A549 (cell line): ENCODE measurements around the gene PRAC2. TPM values are rescaled to one million over a fixed set of nuclear protein-coding genes. Genes with fewer than 3 reads are reported as not detected.

Source experiments
- ATAC-seq, 2 experiments: fragments of 200-7000 bp in 1 of 2; fragments of >200 bp in 1 of 2; cut with Nextera tagmentation in 1 of 2; cut with Tn5 transposase in 1 of 2; 3 replicates each; pipeline versions ENCODE4 v1.8.0 to v1.9.1; 2018 to 2020; ENCODE audit warnings: mild to moderate bottlenecking in 1 of 2, moderate library complexity in 1 of 2
- CTCF ChIA-PET: fragments of 300-600 bp; sonication (Branson Sonifier 250); formaldehyde crosslinking; extraction: SDS; loops from one replicate; lab custom pipeline; 2021; ENCODE audit warnings: antibody characterized with exemption, inconsistent platforms; lab: Yijun Ruan, JAX
- POLR2A ChIA-PET: fragments of 350-600 bp; formaldehyde crosslinking; extraction: SDS; loops from one replicate; lab custom pipeline; 2021; ENCODE audit warnings: antibody characterized with exemption, inconsistent platforms; lab: Yijun Ruan, JAX
- DNase-seq, 2 experiments: peaks; one replicate each; pipeline versions ENCODE4 v3.0.0 to v3.0.0-alpha.2; 2011 to 2016; ENCODE audit warnings: low read depth in 1 of 2, low spot score in 1 of 2
- FAIRE-seq: peaks from 2 replicates; lab custom pipeline; 2011; peaks lifted over from hg19 to GRCh38; lab: Jason Lieb, UNC
- H3K27ac ChIP-seq, 2 experiments: fragments of >200 bp; sonication (Bioruptor Twin); formaldehyde crosslinking; 3 replicates each; pipeline ENCODE4 v1.5.1; 2016 to 2017
- H3K4me1 ChIP-seq: fragments of >200 bp; sonication (Bioruptor Twin); formaldehyde crosslinking; 3 replicates; pipeline ENCODE4 v1.6.1; 2016
- H3K4me2 ChIP-seq: fragments of >200 bp; sonication (Bioruptor Twin); formaldehyde crosslinking; 3 replicates; pipeline ENCODE4 v1.6.1; 2016
- H3K4me3 ChIP-seq: fragments of >200 bp; sonication (Bioruptor Twin); formaldehyde crosslinking; 3 replicates; pipeline ENCODE4 v1.5.1; 2016
- H3K9me3 ChIP-seq: fragments of >200 bp; sonication (Bioruptor Twin); formaldehyde crosslinking; 3 replicates; pipeline ENCODE4 v1.6.1; 2016
- BCL3 ChIP-seq: fragments of >200 bp; sonication (Bioruptor Twin); formaldehyde crosslinking; IDR thresholded peaks from 3 replicates; pipeline ENCODE4 v1.6.1; 2016
- CHD4 ChIP-seq: fragments of 200-600 bp; sonication (generic); IDR thresholded peaks from 2 replicates; pipeline ENCODE4 v1.6.1; 2016; ENCODE audit warnings: antibody characterized with exemption, mild to moderate bottlenecking, borderline replicate concordance
- EHF ChIP-seq: fragments of 250-450 bp; sonication (Bioruptor Pico); IDR thresholded peaks from 2 replicates; pipeline ENCODE4 v1.5.0; 2020; ENCODE audit warnings: mild to moderate bottlenecking
- EHMT2 ChIP-seq: fragments of 200-600 bp; sonication (generic); IDR thresholded peaks from 2 replicates; pipeline ENCODE4 v1.6.1; 2016; ENCODE audit warnings: antibody characterized with exemption, low read depth, mild to moderate bottlenecking, moderate library complexity
- ELK1 ChIP-seq: fragments of 150-350 bp; IDR thresholded peaks from 2 replicates; pipeline ENCODE4 v1.6.1; 2014; ENCODE audit warnings: low read depth, mild to moderate bottlenecking, low read length
- FOSB ChIP-seq: fragments of 250-450 bp; sonication (Bioruptor Pico); IDR thresholded peaks from 2 replicates; pipeline ENCODE4 v1.5.0; 2020; ENCODE audit warnings: mild to moderate bottlenecking, moderate library complexity
- FOXS1 ChIP-seq: fragments of 250-450 bp; sonication (Bioruptor Pico); IDR thresholded peaks from 2 replicates; pipeline ENCODE4 v1.5.0; 2020; ENCODE audit warnings: mild to moderate bottlenecking, moderate library complexity
- HEYL ChIP-seq: fragments of 250-450 bp; sonication (Bioruptor Pico); IDR thresholded peaks from 2 replicates; pipeline ENCODE4 v1.8.0; 2021; ENCODE audit warnings: mild to moderate bottlenecking, moderate library complexity
- HOXA7 ChIP-seq: fragments of 250-450 bp; sonication (Bioruptor Pico); IDR thresholded peaks from 2 replicates; pipeline ENCODE4 v1.5.0; 2020; ENCODE audit warnings: mild to moderate bottlenecking, moderate library complexity
- HOXB13 ChIP-seq: fragments of 250-450 bp; sonication (Bioruptor Pico); IDR thresholded peaks from 2 replicates; pipeline ENCODE4 v1.5.0; 2020; ENCODE audit warnings: low read depth, mild to moderate bottlenecking, moderate library complexity
- JUN ChIP-seq, 2 experiments: fragments of >200 bp; sonication (Bioruptor Twin); formaldehyde crosslinking; IDR thresholded peaks; 2 replicates in 1 of 2; 3 replicates in 1 of 2; pipeline ENCODE4 v1.6.1; 2016 to 2017
- KDM1A ChIP-seq: fragments of 200-600 bp; sonication (generic); IDR thresholded peaks from 2 replicates; pipeline ENCODE4 v1.6.1; 2016; ENCODE audit warnings: low read depth, mild to moderate bottlenecking
- MAFK ChIP-seq: fragments of 450-650 bp; IDR thresholded peaks from 2 replicates; pipeline ENCODE4 v1.6.1; 2014; ENCODE audit not compliant: partially characterized antibody
- MAX ChIP-seq: IDR thresholded peaks from 2 replicates; pipeline ENCODE4 v1.6.1; 2012
- NFE2L2 ChIP-seq: fragments of 150-350 bp; conservative IDR thresholded peaks from 2 replicates; pipeline ENCODE4 v1.6.1; 2014; ENCODE audit warnings: low read length
- NPAS2 ChIP-seq: fragments of 250-450 bp; sonication (Bioruptor Pico); IDR thresholded peaks from 2 replicates; pipeline ENCODE4 v1.8.0; 2022; ENCODE audit warnings: mild to moderate bottlenecking, moderate library complexity, borderline replicate concordance
- POLR2AphosphoS2 ChIP-seq: conservative IDR thresholded peaks from 2 replicates; pipeline ENCODE4 v1.6.1; 2012; ENCODE audit warnings: low read length, improper control_type of control experiment, inconsistent platforms
- RCOR1 ChIP-seq: fragments of 150-350 bp; IDR thresholded peaks from 2 replicates; pipeline ENCODE4 v1.6.1; 2014; ENCODE audit warnings: antibody characterized with exemption, low read length, low read depth
- RFX5 ChIP-seq: fragments of 450-650 bp; IDR thresholded peaks from 2 replicates; pipeline ENCODE4 v1.7.1; 2014; ENCODE audit warnings: antibody characterized with exemption, mild to moderate bottlenecking, moderate library complexity
- RNF2 ChIP-seq: fragments of 200-600 bp; sonication (generic); IDR thresholded peaks from 2 replicates; pipeline ENCODE4 v1.6.1; 2016; ENCODE audit warnings: low read depth, mild to moderate bottlenecking, antibody characterized with exemption, moderate library complexity, borderline replicate concordance
- SMC3 ChIP-seq: fragments of >200 bp; sonication (Bioruptor Twin); formaldehyde crosslinking; IDR thresholded peaks from 3 replicates; pipeline ENCODE4 v1.6.1; 2018; ENCODE audit warnings: inconsistent platforms
- SREBF2 ChIP-seq: fragments of 450-650 bp; IDR thresholded peaks from 2 replicates; pipeline ENCODE4 v1.6.1; 2014; ENCODE audit warnings: mild to moderate bottlenecking, moderate library complexity
- USF2 ChIP-seq: fragments of 450-650 bp; IDR thresholded peaks from 2 replicates; pipeline ENCODE4 v1.6.1; 2014; ENCODE audit warnings: antibody characterized with exemption
- ZFP36 ChIP-seq: fragments of 450-650 bp; IDR thresholded peaks from 2 replicates; pipeline ENCODE4 v1.6.1; 2014; ENCODE audit warnings: borderline replicate concordance; ENCODE audit not compliant: partially characterized antibody
- ZNF302 ChIP-seq: fragments of 250-450 bp; sonication (Bioruptor Pico); IDR thresholded peaks from 2 replicates; pipeline ENCODE4 v1.9.0; 2021; ENCODE audit warnings: inconsistent platforms, mild to moderate bottlenecking, moderate library complexity
- ZSCAN20 ChIP-seq: fragments of 250-450 bp; sonication (Bioruptor Pico); IDR thresholded peaks from 2 replicates; pipeline ENCODE4 v1.8.0; 2022; ENCODE audit warnings: mild to moderate bottlenecking, moderate library complexity
- WGBS: methylation state at CpG from one replicate; pipeline ENCODE4 v1.1.6; 2017; ENCODE audit errors: missing lambda C conversion rate; 5-methylcytosine and 5-hydroxymethylcytosine counted together
- polyA plus RNA-seq, 4 experiments: library from polyadenylated mRNA; depleted of rRNA in 3 of 4; stranded (reverse); fragments of >200 nt; fragmentation: RNase III in 1 of 4; extraction: RNeasy Plus Mini Kit Qiagen cat#74134 plus additional on column Dnase treatment in 1 of 4; gene quantifications; 2 replicates in 3 of 4; 3 replicates in 1 of 4; pipeline ENCODE4 v1.2.3, GENCODE V29; 2011 to 2017

The PRAC2 gene
- polyA plus RNA-seq, 2 of the 4 experiments (the other 2 are of a cell fraction), result not detected

- Histone ChIP-seq H3K4me1 (peaks cover 40% of the 10 kb centered on the region), H3K9me3 (no peaks in the 10 kb centered on the region), H3K4me3 (no peak overlapping the region), H3K27ac (no peak overlapping the region), H3K4me2 (no peak overlapping the region)
- DNase-seq (no peak), ATAC-seq (no peak), FAIRE-seq (no peak)
- 65% methylated on average over 3 of the region's 3 CpGs for WGBS
- POLR2A ChIA-PET, result no interaction called here
- TF ChIP-seq HOXA7 (CRISPR knock-in tag), result no peak
- TF ChIP-seq CHD4, result no peak
- no peak for TF ChIP-seq USF2
- TF ChIP-seq MAFK, result no peak
- no peak for TF ChIP-seq JUN (IDR thresholded peaks at IDR 0.05)
- TF ChIP-seq HEYL (CRISPR knock-in tag), result no peak
- no peak for TF ChIP-seq RFX5
- TF ChIP-seq RNF2, result no peak
- no peak for TF ChIP-seq HOXB13 (CRISPR knock-in tag)
- TF ChIP-seq EHMT2, result no peak
- no peak for TF ChIP-seq MAX
- TF ChIP-seq ZSCAN20 (CRISPR knock-in tag), result no peak
- TF ChIP-seq EHF, result no peak
- no peak for TF ChIP-seq POLR2AphosphoS2
- TF ChIP-seq NFE2L2, result no peak
- no peak for TF ChIP-seq ELK1
- no peak for TF ChIP-seq KDM1A
- no peak for TF ChIP-seq NPAS2 (CRISPR knock-in tag)
- TF ChIP-seq FOXS1, result no peak
- CTCF ChIA-PET, result interaction anchor here (0.6 to 18.5 kb wide), 7 partner anchors 33 to 494 kb away, joined by 3 to 171 read pairs (median 3); partner anchors contain the start of genes PRAC1 and PRAC2
Measured at GRCh38 chr17:48756830-48757251, 33.9 kb downstream of the PRAC2 start.

GRCh38 chr17:48757524-48757961 lies 34.6 kb downstream of the PRAC2 start:
- no peak for TF ChIP-seq FOSB (CRISPR knock-in tag)
- TF ChIP-seq BCL3, result no peak
- no peak for TF ChIP-seq KDM1A
- no peak for TF ChIP-seq ELK1
- no peak for TF ChIP-seq SMC3
- no peak for TF ChIP-seq HEYL (CRISPR knock-in tag)
- TF ChIP-seq SREBF2, result no peak
- TF ChIP-seq ZFP36, result no peak
- TF ChIP-seq RFX5, result no peak
- TF ChIP-seq ZSCAN20 (CRISPR knock-in tag), result no peak
- no peak for TF ChIP-seq ZNF302
- no peak for TF ChIP-seq EHF
- no peak for TF ChIP-seq RCOR1
- TF ChIP-seq, all 56 proteins: peak for 0
- Histone ChIP-seq H3K4me3 (no peak overlapping the region), H3K27ac (no peak overlapping the region), H3K4me1 (peaks cover 33% of the 10 kb centered on the region), H3K9me3 (no peaks in the 10 kb centered on the region), H3K4me2 (no peak overlapping the region)
- 47% methylated on average over 2 of the region's 2 CpGs for WGBS
- POLR2A ChIA-PET, result no interaction called here
- CTCF ChIA-PET, result interaction anchor here (0.9 to 18.5 kb wide), 7 partner anchors 8 to 121 kb away, joined by 3 to 171 read pairs (median 12); partner anchors contain the start of genes PRAC1 and PRAC2
- FAIRE-seq, result peak; percentile 61
- peak in 1 of 2 experiments; percentile 52; a peak in 3 of 6 replicates for ATAC-seq
- no peak for DNase-seq
